T-helper 2 cell treated with Interferon-gamma antibody and Interleukin-4, amounts not matched to agents 100 ng/mL and 5 ng/mL, for 36 hours (primary cell): ENCODE data around the gene ZBTB8A. TPM values are rescaled to one million over a fixed set of nuclear protein-coding genes. Genes with fewer than 3 reads are reported as not detected.
"Not testable (repeated sequence)": the region's sequence is repeated elsewhere in the genome, so short reads cannot be mapped to it uniquely, and the experiment has no call there.

Experiments used
- intact Hi-C: fragments of 100-400 bp; cut with micrococcal nuclease; formaldehyde crosslinking; loops from one replicate; pipeline ENCODE4 v1.15.1; 2023
- total RNA-seq: library from RNA; stranded (reverse); gene quantifications from 2 replicates; pipeline ENCODE4 v1.2.3, GENCODE V29; 2022

The ZBTB8A gene
- total RNA-seq, 1 donor from 2014 or later, result 0.64 TPM

DNA sequence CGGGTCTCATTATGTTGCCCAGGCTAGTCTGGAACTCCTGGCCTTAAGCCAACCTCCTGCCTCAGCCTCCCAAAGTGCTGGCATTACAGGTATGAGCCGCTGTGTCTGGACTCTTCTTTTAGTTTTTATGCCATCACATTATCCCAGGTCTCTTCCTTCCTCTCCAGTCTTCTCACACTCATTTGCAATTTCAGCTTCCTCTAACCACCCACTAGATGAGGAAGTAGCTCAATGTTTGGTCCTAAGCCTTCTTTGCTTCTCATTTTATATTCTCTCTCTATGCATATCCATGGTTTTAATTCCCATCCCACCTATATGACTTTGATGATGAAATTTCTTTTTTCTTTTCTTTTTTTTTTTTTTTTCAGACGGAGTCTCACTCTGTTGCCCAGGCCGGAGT lies 3.1 kb upstream of the ZBTB8A start:
- intact Hi-C loops, result no loop called here

DNA sequence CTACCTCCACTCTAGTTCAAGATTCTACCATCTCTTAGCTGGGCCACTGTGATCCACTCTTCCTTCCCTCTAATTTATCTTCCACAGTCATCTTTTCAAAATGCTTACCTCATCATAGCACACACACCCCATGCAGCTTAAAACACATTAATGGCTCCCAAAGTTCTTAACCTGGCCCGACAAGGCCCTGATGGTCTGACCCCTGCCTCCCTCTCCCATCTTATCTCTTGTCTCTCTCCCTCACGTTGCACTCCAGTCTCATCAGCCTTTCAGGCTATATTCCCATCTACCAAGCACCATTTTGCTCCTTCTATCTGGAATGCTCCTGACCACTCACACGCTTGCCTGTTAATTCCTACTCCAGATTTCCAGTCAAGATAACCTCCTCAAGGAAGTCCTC lies 2.5 kb upstream of the ZBTB8A start:
- intact Hi-C loops, result no loop called here

DNA sequence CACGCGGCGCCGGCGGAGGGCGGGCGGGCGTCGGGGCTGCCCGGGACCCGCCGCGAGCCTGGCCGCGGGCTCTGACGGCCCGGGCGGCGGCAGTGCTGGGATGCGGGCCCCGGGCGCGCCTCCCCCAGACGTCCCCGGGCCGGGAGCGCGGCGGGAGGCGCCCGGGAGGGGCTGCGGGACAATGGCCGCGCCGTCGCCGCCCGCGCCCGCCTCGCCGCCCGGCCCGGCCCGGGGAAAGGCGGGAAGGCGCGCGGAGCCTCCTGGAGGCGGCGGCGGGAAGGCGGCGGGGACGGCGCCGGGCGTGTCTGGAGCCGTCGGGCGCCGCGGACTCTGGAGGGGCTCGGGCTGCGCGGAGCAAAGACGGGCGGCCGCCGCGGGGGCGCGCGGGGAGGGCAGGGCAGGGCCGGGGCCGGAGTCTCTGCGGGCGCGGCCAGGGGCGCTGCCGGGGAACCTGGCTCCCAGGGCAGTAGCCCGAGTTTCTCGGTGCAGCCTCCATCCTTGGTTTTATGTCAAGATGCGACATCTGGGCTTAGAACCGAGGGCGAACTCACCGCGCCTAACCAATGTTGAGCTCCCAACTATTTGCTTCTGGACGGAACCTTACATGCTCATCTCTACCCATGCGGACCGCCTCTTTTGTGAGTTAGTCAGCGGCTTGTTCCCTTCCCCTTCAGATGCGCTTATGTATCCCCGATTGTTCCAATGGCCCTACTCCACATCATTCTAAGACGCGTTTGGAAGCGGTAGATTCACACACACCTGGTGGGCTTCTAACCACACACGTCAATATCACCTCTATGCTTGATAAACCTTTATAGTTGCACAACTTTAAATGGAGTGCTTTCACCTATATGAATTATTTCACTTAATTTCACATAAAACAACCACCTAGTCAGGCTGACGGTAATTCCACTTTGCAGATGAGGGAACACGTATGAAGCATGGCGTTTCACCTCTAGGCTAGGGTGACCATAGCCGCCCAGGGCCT lies 651 bp downstream of the ZBTB8A start:
- intact Hi-C loops, result no loop called here

DNA sequence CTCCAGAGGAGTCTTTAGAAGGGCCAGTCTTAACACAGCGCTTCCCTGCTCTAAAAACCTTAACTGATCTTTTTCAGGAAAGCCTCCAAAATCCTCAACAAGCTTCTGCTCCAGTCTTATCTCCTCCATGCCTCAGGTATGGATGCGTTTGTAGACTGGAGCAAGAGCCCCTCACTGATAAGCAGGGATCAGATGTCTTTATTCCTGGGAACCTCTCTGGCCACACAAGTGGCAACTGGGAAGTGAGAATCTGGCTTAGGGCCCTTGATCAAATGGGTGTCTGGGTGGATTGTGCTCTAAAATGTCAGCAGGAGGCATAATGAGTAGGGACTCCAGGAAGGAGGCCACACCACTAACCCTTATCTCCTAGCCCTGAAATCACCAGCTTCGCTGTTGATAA lies 1.4 kb downstream of the ZBTB8A start:
- intact Hi-C loops, result no loop called here

DNA sequence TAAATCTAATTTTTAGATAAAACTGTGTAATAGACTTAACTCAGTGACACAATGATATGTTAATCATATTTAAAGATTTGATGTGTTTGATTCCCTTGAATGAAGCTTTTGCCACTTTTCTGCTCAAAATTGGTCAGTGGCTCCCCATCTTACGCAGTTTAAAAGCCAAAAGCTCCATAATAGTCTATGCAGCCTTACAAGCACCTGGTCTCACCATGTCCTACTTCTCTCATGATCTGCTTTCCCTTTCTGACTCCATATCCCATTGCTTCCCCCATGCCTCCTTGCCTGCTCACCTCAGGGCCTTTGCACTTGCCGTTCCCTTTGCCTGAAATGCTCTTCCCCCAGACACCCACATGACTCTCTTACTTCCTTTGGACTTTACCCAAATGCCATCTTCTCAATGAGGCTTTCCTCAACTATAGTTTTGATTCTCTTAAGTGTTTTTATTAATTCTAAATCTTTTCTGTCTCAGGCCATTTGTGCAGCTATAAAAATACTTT lies 1.9 kb downstream of the ZBTB8A start:
- intact Hi-C loops, result no loop called here

DNA sequence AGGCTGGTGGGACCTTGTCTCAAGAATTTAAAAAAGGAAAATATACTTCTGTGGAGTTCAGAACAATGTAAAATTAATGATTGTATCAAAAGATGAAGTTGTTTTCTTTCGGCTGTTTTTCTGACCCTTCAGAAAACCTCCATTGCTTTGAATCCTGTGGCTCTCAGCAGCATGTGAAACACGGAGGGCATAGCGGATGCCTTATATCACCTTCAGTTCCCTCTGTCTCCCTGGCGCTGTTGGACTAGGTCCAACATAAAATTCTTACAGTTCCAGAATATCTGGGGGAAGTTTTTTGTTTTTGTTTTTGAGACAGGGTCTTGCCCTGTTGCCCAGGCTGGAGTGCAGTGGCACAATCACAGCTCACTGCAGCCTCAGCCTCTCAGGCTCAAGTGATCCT lies 7.4 kb downstream of the ZBTB8A start:
- intact Hi-C loops, result no loop called here

DNA sequence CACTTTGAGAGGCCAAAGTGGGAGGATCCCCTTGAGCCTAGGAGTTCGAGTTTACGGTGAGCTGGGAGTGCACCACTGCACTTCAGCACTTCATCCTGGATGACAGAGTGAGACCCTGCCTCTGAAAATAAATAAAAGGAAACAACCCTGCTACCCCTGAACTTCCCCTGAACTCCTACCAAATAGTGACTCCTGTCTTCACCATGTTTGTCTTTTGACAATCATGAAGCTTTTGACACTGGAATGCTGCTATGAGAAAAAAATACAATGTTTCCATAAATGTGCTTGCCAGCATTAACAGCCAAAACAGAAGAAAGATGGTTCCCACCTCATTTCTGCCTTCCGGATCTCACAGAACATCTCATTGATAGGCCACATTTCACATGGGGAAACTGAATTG lies 10.4 kb downstream of the ZBTB8A start:
- intact Hi-C loops, result no loop called here

DNA sequence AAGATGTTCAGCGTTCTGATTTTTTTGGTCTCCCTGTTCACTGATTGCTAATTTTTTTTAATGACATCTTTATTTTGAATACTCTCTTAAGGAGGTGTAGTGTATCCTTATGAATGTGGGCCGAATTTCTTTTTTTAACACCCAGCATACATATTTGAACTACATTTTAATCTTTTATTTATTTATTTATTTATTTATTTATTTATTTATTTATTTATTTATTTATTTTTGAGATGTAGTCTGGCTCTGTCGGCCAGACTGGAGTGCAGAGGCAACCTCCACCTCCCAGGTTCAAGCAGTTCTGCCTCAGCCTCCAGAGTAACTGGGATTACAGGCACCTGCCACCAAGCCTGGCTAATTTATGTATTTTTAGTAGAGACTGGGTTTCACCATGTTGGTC lies 15.1 kb downstream of the ZBTB8A start:
- intact Hi-C loops, result no loop called here

DNA sequence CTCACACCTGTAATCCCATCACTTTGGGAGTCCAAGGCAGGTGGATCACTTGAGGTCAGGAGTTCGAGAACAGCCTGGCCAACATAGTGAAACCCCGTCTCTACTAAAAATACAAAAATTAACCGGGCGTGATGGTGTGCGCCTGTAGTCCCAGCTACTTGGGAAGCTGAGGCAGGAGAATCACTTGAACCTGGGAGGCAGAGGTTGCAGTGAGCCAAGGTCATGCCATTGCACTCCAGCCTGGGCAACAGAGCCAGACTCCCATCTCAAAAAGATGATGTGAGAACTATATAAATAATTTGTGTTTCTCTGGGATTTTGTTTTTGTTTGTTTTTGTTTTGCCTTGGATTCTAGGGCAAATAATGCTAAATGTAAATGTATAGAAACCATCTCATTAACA lies 17.8 kb downstream of the ZBTB8A start:
- intact Hi-C loops, result not testable (repeated sequence)

DNA sequence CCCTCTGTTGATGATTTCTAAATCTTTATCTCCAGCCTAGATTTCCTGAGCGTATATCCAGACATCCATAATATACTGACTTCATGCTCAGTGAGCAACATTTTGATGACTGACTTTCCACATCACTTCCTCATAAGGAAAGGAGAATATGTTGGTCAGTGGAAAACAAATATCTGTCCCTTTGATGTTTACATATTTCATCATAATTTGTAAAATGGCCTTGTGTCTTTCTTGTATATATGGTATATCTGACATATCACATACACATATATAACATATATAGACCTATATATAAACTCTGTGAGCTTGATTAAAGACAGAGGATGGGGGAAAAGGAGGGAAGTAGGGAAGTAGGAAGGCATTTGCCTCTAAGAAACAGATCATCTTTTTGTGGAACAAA lies 18.6 kb downstream of the ZBTB8A start:
- intact Hi-C loops, result no loop called here

DNA sequence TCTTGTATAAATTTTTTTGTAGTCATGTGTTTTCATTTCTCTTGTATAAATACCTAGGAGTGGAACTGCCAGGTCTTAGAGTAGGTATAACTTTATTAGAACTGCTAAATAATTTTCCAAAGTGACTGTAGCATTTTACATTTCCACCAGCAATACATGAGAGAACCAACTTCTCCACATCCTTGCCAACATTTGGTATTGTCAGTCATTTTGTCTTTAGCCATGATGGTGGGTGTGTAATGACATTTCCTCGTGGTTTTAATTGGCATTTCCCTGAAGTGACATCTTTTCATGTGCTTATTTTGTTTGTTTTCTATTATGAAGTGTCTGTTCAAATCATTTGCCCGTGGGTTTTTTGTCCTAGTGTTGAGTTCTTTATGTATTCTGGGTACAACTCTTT lies 29.7 kb downstream of the ZBTB8A start:
- intact Hi-C loops, result no loop called here

DNA sequence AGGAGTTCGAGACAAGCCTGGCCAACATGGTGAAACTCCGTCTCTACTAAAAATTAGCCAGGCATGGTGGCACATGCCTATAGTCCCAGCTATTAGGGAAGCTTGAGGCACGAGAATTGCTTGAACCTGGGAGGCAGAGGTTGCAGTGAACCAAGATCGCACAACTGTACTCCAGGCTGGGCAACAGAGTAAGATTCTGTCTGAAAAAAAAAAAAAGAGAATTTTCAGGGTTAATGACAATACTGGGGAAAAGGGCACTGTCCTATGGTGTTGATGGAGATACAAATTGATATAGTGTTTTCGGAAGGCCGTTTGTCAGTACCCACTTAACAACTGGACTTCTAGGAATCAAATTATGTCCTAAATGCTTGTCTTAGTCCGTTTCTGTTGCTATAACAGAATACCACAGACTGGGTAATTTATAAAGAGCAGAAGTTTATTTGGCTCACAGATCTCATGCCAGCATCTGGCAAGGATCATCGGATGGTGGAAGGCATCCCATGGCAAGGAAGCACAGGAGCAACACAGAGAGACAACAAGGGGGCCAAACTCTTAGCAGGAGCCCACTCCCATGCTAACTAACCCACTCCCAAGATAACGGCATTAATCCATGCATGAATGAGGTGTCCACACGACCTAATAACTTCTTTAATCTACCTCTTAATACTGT lies 41.3 kb downstream of the ZBTB8A start:
- intact Hi-C loops, result no loop called here

DNA sequence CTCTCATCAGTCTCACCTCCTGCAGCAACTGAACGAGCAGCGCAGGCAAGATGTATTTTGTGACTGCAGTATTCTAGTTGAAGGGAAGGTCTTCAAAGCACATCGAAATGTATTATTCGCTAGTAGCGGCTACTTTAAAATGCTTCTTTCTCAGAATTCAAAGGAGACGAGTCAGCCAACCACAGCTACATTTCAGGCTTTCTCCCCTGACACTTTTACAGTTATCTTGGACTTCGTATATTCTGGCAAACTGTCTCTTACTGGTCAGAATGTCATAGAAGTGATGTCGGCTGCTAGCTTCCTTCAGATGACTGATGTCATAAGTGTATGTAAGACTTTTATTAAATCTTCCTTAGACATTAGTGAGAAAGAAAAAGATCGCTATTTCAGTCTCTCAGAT lies 53.7 kb downstream of the ZBTB8A start:
- intact Hi-C loops, result no loop called here

DNA sequence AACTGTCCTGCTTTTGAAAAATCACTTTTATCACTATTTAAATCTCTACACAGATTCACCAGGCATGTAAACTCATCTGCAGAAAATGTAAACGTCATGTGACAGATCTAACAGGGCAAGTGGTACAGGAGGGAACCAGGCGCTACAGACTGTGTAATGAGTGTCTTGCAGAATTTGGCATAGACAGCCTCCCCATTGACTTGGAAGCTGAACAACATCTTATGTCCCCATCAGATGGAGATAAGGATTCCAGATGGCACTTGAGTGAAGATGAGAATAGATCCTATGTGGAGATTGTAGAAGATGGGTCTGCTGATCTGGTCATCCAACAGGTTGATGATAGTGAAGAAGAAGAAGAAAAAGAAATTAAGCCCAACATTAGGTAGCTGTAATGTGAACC lies 60.8 kb downstream of the ZBTB8A start:
- intact Hi-C loops, result no loop called here

DNA sequence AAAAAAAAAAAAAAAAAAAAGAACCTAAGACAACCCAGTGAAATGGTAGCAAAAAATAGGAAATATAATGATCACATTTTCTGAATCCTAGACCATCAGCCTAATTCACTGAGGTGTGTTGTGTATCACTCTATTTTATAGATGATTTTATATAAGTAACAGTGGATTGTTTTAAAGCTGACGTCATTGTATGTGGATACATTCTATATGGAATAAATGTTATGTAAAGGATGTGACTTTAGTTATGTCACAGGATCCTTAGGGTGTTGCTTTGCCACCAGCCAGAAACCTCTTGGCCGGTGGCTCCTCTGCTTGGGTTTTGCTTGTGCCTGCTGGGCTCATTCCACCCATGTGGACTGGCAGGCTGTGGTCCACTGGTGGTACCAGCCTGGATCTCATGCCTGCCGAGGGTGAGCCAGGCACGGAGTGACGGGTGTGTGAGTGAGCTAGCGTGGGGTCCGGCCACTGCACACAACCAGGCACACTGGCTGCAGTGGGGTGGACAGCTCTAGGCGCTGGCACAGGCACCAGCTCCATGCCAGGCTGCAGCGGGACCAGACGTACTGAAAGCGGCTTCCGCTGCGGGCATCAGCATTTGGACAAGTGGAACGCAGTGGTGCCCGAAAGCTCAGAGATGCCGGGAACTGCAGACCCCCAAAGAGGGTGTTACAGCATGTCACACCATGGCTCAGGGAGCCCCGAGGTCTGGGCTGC lies 66.6 kb downstream of the ZBTB8A start:
- intact Hi-C loops, result no loop called here

DNA sequence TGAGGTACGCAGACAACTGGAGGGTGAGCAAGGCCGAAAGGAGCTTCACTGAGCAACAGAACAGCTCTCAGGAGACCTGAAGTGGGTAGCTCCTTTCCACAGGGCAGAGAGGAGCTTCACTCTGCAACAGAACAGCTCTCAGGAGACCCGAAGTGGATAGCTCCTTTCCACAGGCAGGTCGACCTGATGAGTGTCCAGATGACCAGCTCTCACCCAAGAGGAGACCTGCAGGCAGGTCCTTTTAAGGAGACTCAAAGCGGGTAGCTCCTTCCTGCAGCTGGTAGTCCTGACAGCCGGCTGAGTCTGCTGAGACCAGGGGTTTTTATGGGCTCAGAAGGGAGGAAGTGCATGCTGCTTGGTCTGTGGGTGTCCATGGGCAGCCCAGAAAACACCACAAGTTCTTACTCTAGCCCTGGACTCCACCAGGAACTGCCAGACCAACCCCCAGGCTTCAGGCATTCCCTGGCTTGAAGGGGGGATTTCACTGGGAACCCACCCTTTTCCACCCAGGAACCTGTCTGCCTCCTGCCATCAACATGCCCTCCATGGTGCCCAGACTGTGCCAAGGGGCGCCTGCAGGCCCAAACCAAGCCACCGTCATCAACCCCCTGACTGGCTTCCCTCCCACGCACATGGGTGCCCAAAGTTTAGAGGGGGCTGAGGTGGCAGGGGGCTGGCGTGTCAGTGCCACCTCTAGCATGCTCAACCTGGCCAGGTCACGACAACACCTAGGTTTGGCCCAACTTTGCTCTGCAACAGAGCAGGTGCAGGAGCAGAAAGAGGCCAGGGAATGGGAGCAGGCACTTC lies 67.5 kb downstream of the ZBTB8A start:
- intact Hi-C loops, result no loop called here

DNA sequence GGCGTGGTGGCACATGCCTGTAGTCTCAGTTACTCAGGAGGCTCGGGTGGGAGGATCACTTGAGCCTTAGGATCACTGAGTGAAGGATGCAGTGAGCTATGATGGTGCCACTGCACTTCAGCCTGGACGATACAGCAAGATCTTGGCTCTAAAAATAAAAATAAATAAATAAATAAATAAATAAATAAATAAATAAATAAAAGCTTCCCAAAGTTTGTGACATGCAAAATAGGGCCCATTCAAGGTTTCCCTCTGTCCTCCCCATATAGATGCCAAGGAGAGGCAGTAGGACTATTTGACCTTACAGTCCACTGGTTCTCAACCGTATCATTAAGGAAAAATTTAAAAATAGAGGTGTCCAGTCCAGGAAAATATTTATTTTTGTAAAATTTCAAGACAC lies 70.0 kb downstream of the ZBTB8A start:
- intact Hi-C loops, result no loop called here

DNA sequence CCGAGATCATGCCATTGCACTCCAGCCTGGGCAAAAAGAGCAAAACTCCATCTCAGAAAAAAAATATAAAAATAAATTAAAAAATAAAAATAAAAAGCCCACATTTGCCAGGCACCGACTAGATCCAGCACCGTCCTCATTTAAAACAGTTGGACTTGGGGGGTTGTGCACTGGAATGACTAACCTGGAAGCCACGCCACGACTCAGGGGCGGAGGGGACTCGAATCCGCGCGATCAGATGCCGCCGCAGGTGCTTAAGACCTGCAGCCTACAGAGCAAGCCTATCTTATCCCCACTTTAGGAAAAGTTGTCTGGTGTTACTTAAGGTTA lies 72.6 kb downstream of the ZBTB8A start:
- intact Hi-C loops, result no loop called here

DNA sequence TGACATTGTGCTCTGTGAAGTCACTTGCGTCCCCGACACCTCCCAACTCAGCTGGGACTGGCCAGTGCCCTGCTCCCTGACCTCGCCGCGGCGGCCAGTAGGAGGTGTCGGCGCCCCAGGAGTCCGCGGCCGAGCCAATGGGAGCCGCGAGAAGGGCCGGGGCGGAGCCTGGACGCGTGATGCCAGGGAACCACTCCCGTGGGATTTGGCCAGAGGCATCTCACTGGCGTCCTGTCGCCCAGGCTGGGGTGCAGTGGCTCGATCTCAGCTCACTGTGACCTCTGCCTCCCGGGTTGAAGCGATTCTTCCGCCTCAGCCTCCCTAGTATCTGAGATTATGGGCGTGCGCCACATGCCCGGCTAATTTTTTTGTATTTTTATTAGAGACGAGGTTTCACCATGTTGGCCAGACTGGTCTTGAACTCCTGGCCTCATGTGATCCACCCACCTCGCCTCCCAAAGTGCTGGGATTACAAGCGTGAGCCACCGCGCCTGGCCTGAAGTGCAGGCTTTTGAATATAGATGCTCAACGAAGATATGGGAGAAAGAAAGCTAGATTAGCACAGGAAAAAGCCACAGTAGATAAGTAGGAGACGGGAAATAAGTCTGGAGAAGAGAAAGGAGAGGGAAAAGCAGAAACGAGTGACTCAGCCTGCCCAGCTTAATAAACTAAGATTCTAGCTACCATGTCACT lies 73.1 kb downstream of the ZBTB8A start:
- intact Hi-C loops, result no loop called here

DNA sequence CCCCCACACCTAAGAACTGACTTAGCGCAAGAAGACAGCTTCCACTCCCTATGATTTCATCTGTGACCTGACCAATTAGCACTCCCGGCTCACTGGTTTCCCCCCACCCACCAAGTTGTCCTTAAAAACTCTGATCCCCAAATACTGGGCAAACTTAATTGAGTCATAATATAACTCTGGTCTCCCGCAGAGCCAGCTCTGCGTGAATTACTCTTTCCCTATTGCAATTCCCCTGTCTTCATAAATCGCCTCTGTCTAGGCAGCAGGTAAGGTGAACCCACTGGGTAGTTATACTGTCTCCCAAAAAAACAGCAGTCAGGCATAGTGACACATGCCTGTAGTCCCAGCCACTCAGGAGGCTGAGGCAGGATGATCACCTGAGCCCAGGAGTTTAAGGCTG lies 74.2 kb downstream of the ZBTB8A start:
- intact Hi-C loops, result no loop called here
